Measurements from ENCODE around the gene GPR151. TPM values are rescaled to one million over a fixed set of nuclear protein-coding genes. Genes with fewer than 3 reads are reported as not detected.

GPR151 gene
- total RNA-seq, 1 donor from 2014 or later = not detected

DNA sequence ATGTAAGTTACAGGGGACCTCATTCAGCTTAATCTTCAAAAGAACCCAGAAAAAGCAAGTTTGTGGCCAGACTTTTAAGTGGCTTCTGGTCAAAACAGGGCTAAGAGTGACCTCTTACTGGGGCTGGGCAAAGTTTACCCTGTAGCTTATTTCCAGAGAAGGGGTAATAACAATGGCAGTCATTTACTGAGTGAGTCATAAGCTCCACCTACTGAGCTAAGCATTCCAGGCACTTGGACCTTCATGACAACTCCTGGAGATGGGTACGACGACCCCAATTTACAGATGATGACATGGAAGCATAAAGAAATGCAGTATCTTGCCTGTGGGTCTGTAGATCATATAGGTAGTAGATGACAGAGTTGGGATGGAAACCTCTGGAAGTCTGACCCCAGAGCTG lies 4.7 kb upstream of the GPR151 start:
- peaks cover 24% of the 10 kb centered on the region for H3K27me3 Mint-ChIP-seq (ENCODE audit: unreplicated experiment)
- H3K27ac Mint-ChIP-seq (ENCODE audit: unreplicated experiment) = no peak overlapping the region
- no peaks in the 10 kb centered on the region for H3K9me3 Mint-ChIP-seq (ENCODE audit: unreplicated experiment)
- H3K4me1 Mint-ChIP-seq (ENCODE audit: unreplicated experiment) = no peaks in the 10 kb centered on the region
- DNase-seq (ENCODE audit: extremely low spot score, unreplicated experiment) = no peak
- no peaks in the 10 kb centered on the region for H3K36me3 Mint-ChIP-seq (ENCODE audit: unreplicated experiment)
- H3K4me3 Mint-ChIP-seq (ENCODE audit: unreplicated experiment) = no peak overlapping the region
- TF ChIP-seq, protein P1, sequence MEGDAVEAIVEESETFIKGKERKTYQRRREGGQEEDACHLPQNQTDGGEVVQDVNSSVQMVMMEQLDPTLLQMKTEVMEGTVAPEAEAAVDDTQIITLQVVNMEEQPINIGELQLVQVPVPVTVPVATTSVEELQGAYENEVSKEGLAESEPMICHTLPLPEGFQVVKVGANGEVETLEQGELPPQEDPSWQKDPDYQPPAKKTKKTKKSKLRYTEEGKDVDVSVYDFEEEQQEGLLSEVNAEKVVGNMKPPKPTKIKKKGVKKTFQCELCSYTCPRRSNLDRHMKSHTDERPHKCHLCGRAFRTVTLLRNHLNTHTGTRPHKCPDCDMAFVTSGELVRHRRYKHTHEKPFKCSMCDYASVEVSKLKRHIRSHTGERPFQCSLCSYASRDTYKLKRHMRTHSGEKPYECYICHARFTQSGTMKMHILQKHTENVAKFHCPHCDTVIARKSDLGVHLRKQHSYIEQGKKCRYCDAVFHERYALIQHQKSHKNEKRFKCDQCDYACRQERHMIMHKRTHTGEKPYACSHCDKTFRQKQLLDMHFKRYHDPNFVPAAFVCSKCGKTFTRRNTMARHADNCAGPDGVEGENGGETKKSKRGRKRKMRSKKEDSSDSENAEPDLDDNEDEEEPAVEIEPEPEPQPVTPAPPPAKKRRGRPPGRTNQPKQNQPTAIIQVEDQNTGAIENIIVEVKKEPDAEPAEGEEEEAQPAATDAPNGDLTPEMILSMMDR (IDR thresholded peaks at IDR 0.05) = no peak

DNA sequence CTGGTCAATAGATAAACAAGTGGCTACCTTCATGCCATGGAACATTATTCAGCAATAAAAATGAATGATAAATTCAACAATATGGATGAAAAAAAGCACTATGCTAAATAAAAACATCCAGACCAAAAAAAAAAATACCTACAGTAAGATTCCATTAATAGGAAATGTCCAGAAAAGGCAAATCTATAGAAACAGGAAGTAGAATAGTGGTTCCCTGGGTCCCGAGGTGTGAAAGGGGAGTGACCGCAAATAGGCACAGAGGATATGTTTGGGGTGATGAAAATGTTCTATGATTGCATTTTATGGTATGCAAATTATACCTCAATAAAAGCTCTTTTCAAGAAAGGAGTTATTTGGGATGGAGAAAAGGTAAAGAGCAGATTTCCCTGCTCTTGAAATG lies 3.6 kb upstream of the GPR151 start:
- Mint-ChIP-seq H3K9me3 (ENCODE audit: unreplicated experiment) (no peaks in the 10 kb centered on the region), H3K4me1 (ENCODE audit: unreplicated experiment) (no peaks in the 10 kb centered on the region)
- DNase-seq (ENCODE audit: extremely low spot score, unreplicated experiment) = no peak

DNA sequence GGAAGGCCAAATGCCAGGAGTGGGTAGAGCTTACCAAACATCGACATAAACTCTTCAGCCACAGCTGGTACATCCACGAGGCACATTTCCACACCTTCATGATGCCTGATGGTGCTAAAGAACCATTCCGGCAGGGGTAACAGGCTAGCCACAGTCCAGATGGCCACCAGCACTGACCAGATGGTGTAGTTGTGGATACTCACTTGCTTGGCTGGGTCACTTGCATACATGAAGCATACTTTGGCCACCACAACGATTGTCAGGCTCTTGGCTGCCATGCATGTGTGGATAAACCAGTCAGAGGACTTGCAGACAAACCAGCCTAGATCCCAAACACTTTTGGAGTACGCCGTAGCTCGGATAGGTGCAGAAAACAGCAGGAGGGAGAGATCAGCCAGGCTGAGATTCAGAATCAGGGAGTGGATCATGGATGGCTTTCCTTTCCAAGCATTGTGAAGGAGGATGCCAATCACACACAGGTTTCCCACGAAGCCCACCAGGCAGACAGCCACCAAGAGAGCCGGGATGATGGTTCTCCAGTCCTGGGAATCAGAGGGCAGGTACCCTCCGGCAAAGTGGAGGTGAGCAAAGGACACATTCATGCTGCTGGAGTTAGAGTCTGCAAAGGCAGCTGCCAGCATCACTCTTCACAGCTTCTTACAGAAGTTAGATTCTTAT lies 378 bp downstream of the GPR151 start:
- Mint-ChIP-seq H3K27me3 (ENCODE audit: unreplicated experiment) (no peaks in the 10 kb centered on the region), H3K9me3 (ENCODE audit: unreplicated experiment) (no peaks in the 10 kb centered on the region), H3K36me3 (ENCODE audit: unreplicated experiment) (peaks cover 15% of the 10 kb centered on the region), H3K4me1 (ENCODE audit: unreplicated experiment) (no peaks in the 10 kb centered on the region), H3K4me3 (ENCODE audit: unreplicated experiment) (no peak overlapping the region), H3K27ac (ENCODE audit: unreplicated experiment) (no peak overlapping the region)
- TF ChIP-seq, protein P1 (IDR thresholded peaks at IDR 0.05) = no peak
- no peak for DNase-seq (ENCODE audit: extremely low spot score, unreplicated experiment)

More for the DNA sequence above, 3.6 kb upstream of the GPR151 start:
- H3K27ac Mint-ChIP-seq (ENCODE audit: unreplicated experiment) = no peak overlapping the region
- TF ChIP-seq, protein P1 (IDR thresholded peaks at IDR 0.05) = no peak
- H3K36me3 Mint-ChIP-seq (ENCODE audit: unreplicated experiment) = no peaks in the 10 kb centered on the region
- peaks cover 20% of the 10 kb centered on the region for H3K27me3 Mint-ChIP-seq (ENCODE audit: unreplicated experiment)
- H3K4me3 Mint-ChIP-seq (ENCODE audit: unreplicated experiment) = no peak overlapping the region

DNA sequence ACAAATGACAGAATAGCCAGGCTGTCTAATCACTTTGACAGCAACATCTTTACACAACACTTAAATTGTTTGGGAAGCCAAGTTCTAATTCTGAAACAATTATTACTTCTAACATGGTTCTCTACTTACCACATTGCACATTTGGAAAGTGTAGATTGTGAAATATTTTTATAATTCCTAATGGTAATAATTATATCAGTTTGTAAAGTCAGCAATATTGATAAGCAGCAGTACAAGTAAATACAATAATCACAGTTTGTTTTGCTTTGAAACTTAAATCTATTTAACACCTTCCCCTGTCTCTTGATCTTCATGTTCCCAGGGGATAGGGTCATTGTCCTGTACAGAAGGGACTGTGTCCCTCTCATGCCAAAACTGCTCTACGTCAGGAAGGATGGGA lies 1.4 kb downstream of the GPR151 start:
- no peaks in the 10 kb centered on the region for H3K4me1 Mint-ChIP-seq (ENCODE audit: unreplicated experiment)
- no peak for DNase-seq (ENCODE audit: extremely low spot score, unreplicated experiment)
- H3K9me3 Mint-ChIP-seq (ENCODE audit: unreplicated experiment) = no peaks in the 10 kb centered on the region
- TF ChIP-seq, protein P1 (IDR thresholded peaks at IDR 0.05) = no peak
- H3K4me3 Mint-ChIP-seq (ENCODE audit: unreplicated experiment) = no peak overlapping the region
- peaks cover 25% of the 10 kb centered on the region for H3K36me3 Mint-ChIP-seq (ENCODE audit: unreplicated experiment)
- H3K27me3 Mint-ChIP-seq (ENCODE audit: unreplicated experiment) = no peaks in the 10 kb centered on the region
- no peak overlapping the region for H3K27ac Mint-ChIP-seq (ENCODE audit: unreplicated experiment)

DNA sequence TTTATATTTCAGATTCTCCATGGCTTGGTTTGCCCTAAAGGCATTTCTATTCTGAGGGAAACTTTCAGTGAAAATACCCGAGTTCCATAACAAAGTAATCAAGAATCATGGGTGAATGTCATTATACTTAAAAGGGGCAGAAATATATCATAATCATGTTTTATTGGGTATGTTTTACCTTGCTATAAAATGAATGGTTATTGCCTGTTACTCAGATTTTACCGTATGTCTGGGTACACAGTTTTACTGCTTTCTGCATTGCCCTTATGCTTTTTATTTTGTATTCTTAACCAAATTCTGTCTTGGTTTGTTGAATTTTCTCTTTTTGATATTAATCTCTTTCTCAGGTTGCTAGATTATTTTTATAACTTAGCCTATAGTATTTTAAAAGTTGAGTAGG lies 2.5 kb downstream of the GPR151 start:
- H3K27me3 Mint-ChIP-seq (ENCODE audit: unreplicated experiment) = no peaks in the 10 kb centered on the region
- no peak overlapping the region for H3K27ac Mint-ChIP-seq (ENCODE audit: unreplicated experiment)
- TF ChIP-seq, protein P1 (IDR thresholded peaks at IDR 0.05) = no peak
- no peaks in the 10 kb centered on the region for H3K9me3 Mint-ChIP-seq (ENCODE audit: unreplicated experiment)
- H3K4me1 Mint-ChIP-seq (ENCODE audit: unreplicated experiment) = no peaks in the 10 kb centered on the region
- DNase-seq (ENCODE audit: extremely low spot score, unreplicated experiment) = no peak
- H3K36me3 Mint-ChIP-seq (ENCODE audit: unreplicated experiment) = peaks cover 33% of the 10 kb centered on the region
- no peak overlapping the region for H3K4me3 Mint-ChIP-seq (ENCODE audit: unreplicated experiment)

All from osteocyte (in vitro differentiated cells).